ENCODE data around the gene TRAPPC10.

TRAPPC10 gene

DNA sequence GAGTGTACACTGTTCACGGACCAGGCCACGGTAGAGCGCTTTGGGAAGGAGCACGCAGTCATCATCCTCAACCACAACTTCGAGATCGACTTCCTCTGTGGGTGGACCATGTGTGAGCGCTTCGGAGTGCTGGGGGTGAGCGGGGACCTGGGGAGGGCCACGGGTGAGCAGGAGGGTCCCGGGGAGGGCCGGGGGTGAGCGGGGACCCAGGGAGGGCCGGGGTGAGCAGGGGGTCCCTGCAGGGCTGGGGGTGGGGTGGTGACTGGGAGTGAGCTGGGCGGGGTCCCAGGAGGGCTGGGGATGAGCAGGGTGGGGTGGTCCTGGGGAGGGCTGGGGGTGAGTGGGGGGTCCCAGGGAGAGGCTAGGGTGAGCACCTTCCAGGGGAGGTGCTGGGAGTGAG, 44.1 kb upstream of the TRAPPC10 start:
- H3K36me3 ChIP-seq (ENCODE audit: control insufficient read depth, insufficient read depth, low read length): no peaks in the 10 kb centered on the region

DNA sequence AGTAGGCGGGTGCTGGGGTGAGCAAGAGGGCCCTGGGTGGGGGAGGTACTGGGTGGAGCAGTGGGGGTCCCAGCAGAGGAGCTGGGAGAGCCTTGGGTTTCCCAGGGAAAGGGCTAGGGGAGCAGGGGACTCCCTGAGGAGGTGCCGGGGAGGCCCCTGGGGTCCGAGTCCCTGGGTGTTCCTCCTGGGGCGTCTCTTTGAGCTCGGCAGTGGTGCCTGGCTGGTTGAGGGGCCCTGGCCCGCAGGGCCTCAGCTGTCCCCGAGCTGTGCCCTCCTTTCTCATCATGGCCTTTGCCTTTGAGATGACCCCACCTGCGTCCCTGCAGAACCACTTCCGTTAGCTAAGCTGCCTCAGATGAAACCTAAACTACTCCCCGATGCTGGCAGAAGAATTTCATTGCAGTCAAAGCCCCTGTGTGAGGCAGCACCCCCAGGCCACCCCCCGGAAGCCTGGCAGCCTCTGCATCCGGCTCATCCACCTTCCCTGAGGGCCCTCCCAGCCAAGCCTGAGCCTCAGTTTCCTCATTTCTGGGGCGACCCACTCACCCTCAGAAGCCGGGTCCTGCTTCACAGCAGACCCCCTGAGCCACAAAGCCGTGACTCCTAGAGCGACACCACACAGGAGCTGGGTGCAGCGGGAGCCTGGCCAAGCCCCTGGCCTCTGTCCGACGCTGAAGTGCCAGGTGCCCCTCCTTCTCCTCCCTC, 43.5 kb upstream of the TRAPPC10 start:
- no peaks in the 10 kb centered on the region for H3K36me3 ChIP-seq (ENCODE audit: control insufficient read depth, insufficient read depth, low read length)
- TF ChIP-seq, protein P1, sequence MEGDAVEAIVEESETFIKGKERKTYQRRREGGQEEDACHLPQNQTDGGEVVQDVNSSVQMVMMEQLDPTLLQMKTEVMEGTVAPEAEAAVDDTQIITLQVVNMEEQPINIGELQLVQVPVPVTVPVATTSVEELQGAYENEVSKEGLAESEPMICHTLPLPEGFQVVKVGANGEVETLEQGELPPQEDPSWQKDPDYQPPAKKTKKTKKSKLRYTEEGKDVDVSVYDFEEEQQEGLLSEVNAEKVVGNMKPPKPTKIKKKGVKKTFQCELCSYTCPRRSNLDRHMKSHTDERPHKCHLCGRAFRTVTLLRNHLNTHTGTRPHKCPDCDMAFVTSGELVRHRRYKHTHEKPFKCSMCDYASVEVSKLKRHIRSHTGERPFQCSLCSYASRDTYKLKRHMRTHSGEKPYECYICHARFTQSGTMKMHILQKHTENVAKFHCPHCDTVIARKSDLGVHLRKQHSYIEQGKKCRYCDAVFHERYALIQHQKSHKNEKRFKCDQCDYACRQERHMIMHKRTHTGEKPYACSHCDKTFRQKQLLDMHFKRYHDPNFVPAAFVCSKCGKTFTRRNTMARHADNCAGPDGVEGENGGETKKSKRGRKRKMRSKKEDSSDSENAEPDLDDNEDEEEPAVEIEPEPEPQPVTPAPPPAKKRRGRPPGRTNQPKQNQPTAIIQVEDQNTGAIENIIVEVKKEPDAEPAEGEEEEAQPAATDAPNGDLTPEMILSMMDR (IDR thresholded peaks at IDR 0.05): no peak

More for the DNA sequence above, 44.1 kb upstream of the TRAPPC10 start:
- H2AFZ ChIP-seq: no peak overlapping the region
- H3K27ac ChIP-seq: no peak overlapping the region
- H3K27me3 ChIP-seq (ENCODE audit: control insufficient read depth, insufficient read depth, low read length): no peaks in the 10 kb centered on the region
- H3K9ac ChIP-seq: no peak overlapping the region
- H3K4me2 ChIP-seq (ENCODE audit: low read length): no peak overlapping the region
- no peaks in the 10 kb centered on the region for H3K9me3 ChIP-seq (ENCODE audit: control insufficient read depth, low read length)
- H3K79me2 ChIP-seq: no peaks in the 10 kb centered on the region
- TF ChIP-seq, protein P1 (IDR thresholded peaks at IDR 0.05): no peak
- H3K4me3 ChIP-seq (ENCODE audit: low read depth, low read length): no peak overlapping the region
- H3K4me1 ChIP-seq: no peaks in the 10 kb centered on the region

GRCh38 chr21:43969115-43969444, 43.0 kb upstream of the TRAPPC10 start:
- H3K27ac ChIP-seq: no peak overlapping the region
- H3K9me3 ChIP-seq (ENCODE audit: control insufficient read depth, low read length): no peaks in the 10 kb centered on the region
- H3K79me2 ChIP-seq: no peaks in the 10 kb centered on the region
- TF ChIP-seq, protein P1 (IDR thresholded peaks at IDR 0.05): no peak
- H3K4me3 ChIP-seq (ENCODE audit: low read depth, low read length): no peak overlapping the region
- no peaks in the 10 kb centered on the region for H3K36me3 ChIP-seq (ENCODE audit: control insufficient read depth, insufficient read depth, low read length)
- H3K27me3 ChIP-seq (ENCODE audit: control insufficient read depth, insufficient read depth, low read length): no peaks in the 10 kb centered on the region
- H3K9ac ChIP-seq: no peak overlapping the region
- H3K4me2 ChIP-seq (ENCODE audit: low read length): no peak overlapping the region
- H2AFZ ChIP-seq: no peak overlapping the region
- H3K4me1 ChIP-seq: no peaks in the 10 kb centered on the region

More for the DNA sequence above, 43.5 kb upstream of the TRAPPC10 start:
- no peaks in the 10 kb centered on the region for H3K79me2 ChIP-seq
- H3K27ac ChIP-seq: no peak overlapping the region
- H3K9ac ChIP-seq: no peak overlapping the region
- H3K4me1 ChIP-seq: no peaks in the 10 kb centered on the region
- no peaks in the 10 kb centered on the region for H3K9me3 ChIP-seq (ENCODE audit: control insufficient read depth, low read length)
- H3K4me2 ChIP-seq (ENCODE audit: low read length): no peak overlapping the region
- H2AFZ ChIP-seq: no peak overlapping the region
- H3K4me3 ChIP-seq (ENCODE audit: low read depth, low read length): no peak overlapping the region
- no peaks in the 10 kb centered on the region for H3K27me3 ChIP-seq (ENCODE audit: control insufficient read depth, insufficient read depth, low read length)

DNA sequence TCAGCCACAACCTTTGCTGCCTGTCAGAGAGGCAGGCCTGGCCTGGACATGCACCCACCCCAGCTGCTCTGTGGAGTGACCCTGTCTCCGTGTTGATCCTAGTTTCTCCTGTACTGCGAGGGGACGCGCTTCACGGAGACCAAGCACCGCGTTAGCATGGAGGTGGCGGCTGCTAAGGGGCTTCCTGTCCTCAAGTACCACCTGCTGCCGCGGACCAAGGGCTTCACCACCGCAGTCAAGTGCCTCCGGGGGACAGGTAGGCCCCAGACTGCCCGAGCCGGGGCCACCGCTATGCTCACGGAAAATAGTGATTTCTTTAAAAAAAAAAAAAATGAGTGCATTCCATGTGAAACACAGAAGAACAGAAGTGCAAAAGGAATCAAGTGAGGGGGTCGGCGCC, 41.6 kb upstream of the TRAPPC10 start:
- no peak overlapping the region for H3K4me3 ChIP-seq (ENCODE audit: low read depth, low read length)
- H3K79me2 ChIP-seq: no peaks in the 10 kb centered on the region
- H3K4me2 ChIP-seq (ENCODE audit: low read length): no peak overlapping the region
- no peak overlapping the region for H3K9ac ChIP-seq
- H3K27me3 ChIP-seq (ENCODE audit: control insufficient read depth, insufficient read depth, low read length): no peaks in the 10 kb centered on the region
- no peaks in the 10 kb centered on the region for H3K36me3 ChIP-seq (ENCODE audit: control insufficient read depth, insufficient read depth, low read length)
- H3K4me1 ChIP-seq: no peaks in the 10 kb centered on the region
- H2AFZ ChIP-seq: no peak overlapping the region
- TF ChIP-seq, protein P1 (IDR thresholded peaks at IDR 0.05): no peak
- H3K9me3 ChIP-seq (ENCODE audit: control insufficient read depth, low read length): no peaks in the 10 kb centered on the region
- H3K27ac ChIP-seq: no peak overlapping the region
